HG02798 (cell line): ENCODE results near the gene REPS2.

ENCODE experiments used
- ATAC-seq: cut with Tn5 transposase; IDR thresholded peaks from one replicate; pipeline ENCODE4 v1.9.1; 2021; ENCODE audit warnings: mild to moderate bottlenecking; ENCODE audit not compliant: unreplicated experiment, poor library complexity

Gene REPS2

GRCh38 chrX:17075004-17075403 is 128.5 kb downstream of the REPS2 start:
- ATAC-seq = no peak

GRCh38 chrX:17077361-17077760 is 130.9 kb downstream of the REPS2 start:
- ATAC-seq = no peak

GRCh38 chrX:17078031-17078720 is 131.7 kb downstream of the REPS2 start:
- ATAC-seq = no peak

- ATAC-seq = no peak
Measured at GRCh38 chrX:17081511-17081910, 135.1 kb downstream of the REPS2 start.

GRCh38 chrX:17081968-17082367 is 135.5 kb downstream of the REPS2 start:
- ATAC-seq = no peak

GRCh38 chrX:17082831-17083230 is 136.4 kb downstream of the REPS2 start:
- no peak for ATAC-seq

GRCh38 chrX:17086317-17086716 is 139.9 kb downstream of the REPS2 start:
- no peak for ATAC-seq

- no peak for ATAC-seq
Measured at GRCh38 chrX:17095161-17095560, 148.7 kb downstream of the REPS2 start.

- ATAC-seq = peak; percentile 70
Measured at GRCh38 chrX:17098516-17099247, 152.2 kb downstream of the REPS2 start.

- no peak for ATAC-seq
Measured at GRCh38 chrX:17104433-17104832, 158.0 kb downstream of the REPS2 start.

GRCh38 chrX:17120816-17121215 is 174.4 kb downstream of the REPS2 start:
- ATAC-seq = no peak

GRCh38 chrX:17154001-17154400 is 207.5 kb downstream of the REPS2 start:
- no peak for ATAC-seq

- no peak for ATAC-seq
Measured at GRCh38 chrX:17160975-17161374, 214.5 kb downstream of the REPS2 start.

GRCh38 chrX:17161991-17162390 is 215.5 kb downstream of the REPS2 start:
- no peak for ATAC-seq

GRCh38 chrX:17164079-17164478 is 217.6 kb downstream of the REPS2 start:
- no peak for ATAC-seq

GRCh38 chrX:17164941-17165340 is 218.5 kb downstream of the REPS2 start:
- ATAC-seq = no peak

- ATAC-seq = no peak
Measured at GRCh38 chrX:17167915-17168314, 221.5 kb downstream of the REPS2 start.

- no peak for ATAC-seq
Measured at GRCh38 chrX:17170973-17171372, 224.5 kb downstream of the REPS2 start.

- ATAC-seq = no peak
Measured at GRCh38 chrX:17174671-17175070, 228.2 kb downstream of the REPS2 start.

- no peak for ATAC-seq
Measured at GRCh38 chrX:17182317-17182716, 235.9 kb downstream of the REPS2 start.

GRCh38 chrX:17183566-17183965 is 237.1 kb downstream of the REPS2 start:
- ATAC-seq = no peak

- no peak for ATAC-seq
Measured at GRCh38 chrX:17185431-17185830, 239.0 kb downstream of the REPS2 start.
